T-helper 2 cell (primary cell): ENCODE results near the gene TFAP2B.

Source experiments
- DNase-seq, 5 experiments: peaks; one replicate each; pipeline versions ENCODE4 v3.0.0 to v3.0.0-alpha.2; 2012 to 2022
- total RNA-seq, 2 donors: gene quantifications; one replicate each; lab custom pipeline; 2026; lab: John Stamatoyannopoulos, UW

Gene TFAP2B
- total RNA-seq = 0 reads per million in 2 donors

GRCh38 chr6:50818673-50819072 is at the start of gene TFAP2B:
TFAP2B (plus strand) TSS chr6:50818871; CDS start chr6:50818892, 21 bp downstream.
- no peak for DNase-seq

GRCh38 chr6:50778696-50779095 is 40.0 kb upstream of the TFAP2B start:
- no peak for DNase-seq

- no peak for DNase-seq
These were observed 38.3 kb upstream of the TFAP2B start for GRCh38 chr6:50780382-50780781.

GRCh38 chr6:50785921-50786320 is 32.8 kb upstream of the TFAP2B start:
- no peak for DNase-seq

GRCh38 chr6:50791900-50792508 is 26.7 kb upstream of the TFAP2B start:
- peak in 1 of 5 experiments; percentile 20 for DNase-seq

DNA sequence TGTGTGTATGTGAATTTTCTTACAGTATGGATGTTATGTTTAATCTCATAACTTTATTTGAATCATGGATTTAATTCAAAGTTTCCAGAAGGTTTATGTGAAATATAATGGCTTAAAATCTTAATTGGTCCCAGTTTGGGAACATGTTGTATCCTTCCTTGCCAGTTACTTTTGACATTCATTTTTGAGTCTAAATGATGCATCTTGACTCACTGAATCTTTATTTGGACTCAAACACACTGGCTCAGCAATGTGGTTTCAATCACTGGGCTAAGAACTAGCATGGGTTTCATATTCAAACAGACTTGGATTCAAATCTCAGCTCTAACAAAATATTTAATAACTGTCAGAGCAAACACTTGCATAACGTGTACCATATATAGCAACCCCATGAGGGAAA is 25.9 kb upstream of the TFAP2B start:
- DNase-seq = no peak

DNA sequence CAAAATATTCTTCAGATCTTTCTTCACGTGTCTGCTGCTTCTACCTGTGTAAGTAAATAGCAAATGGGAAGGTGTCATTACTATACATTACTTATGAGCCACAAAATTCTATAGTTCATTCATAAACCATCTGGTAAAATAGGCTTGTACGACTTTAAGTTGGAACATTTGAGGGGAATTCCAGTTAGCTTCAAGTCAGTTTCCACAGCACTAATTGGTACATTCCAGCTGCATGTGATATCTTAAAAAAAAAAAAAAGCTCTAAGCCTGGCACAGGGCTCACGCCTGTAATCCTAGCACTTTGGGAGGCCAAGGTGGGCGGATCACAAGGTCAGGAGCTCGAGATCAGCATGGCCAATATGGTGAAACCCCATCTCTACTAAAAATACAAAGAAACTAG is 23.1 kb upstream of the TFAP2B start:
- no peak for DNase-seq

DNA sequence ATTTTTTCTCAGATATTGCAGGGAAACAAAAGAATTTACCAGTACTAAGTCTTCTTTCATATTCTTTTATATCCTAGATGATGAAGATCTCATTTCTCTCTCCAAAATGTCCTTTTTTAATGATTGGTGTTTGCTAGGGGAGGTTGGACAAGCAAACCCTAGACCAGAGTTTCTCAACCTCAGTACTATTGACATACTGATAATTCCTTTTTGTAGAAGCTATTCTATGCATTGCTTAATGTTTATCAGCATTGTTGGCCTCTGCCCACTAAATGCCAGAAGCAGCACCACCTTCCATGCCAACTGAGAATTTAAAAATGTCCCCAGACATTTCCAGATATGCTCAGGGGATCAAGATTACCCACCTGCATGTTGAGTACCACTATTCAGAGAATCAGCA is 14.4 kb upstream of the TFAP2B start:
- DNase-seq = no peak

DNA sequence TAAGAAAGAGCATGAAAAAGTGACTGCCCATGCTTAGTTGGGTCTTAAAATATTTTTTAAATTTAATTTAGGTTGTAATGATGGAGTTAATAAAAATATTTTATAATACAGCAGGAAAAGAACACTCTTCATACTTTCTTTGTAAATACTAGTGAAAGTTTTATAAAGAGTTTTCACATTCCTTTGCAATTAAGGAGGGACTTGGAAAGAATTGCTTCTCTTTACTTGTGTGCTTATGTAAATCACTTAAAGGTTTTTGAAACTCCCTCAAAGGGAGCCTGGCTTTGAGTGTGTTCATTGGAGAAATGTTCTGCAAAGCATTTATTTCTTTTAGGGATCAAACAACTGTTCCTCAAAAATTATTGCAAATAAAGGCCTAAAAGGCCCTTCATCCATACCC is 11.6 kb upstream of the TFAP2B start:
- DNase-seq = no peak

DNA sequence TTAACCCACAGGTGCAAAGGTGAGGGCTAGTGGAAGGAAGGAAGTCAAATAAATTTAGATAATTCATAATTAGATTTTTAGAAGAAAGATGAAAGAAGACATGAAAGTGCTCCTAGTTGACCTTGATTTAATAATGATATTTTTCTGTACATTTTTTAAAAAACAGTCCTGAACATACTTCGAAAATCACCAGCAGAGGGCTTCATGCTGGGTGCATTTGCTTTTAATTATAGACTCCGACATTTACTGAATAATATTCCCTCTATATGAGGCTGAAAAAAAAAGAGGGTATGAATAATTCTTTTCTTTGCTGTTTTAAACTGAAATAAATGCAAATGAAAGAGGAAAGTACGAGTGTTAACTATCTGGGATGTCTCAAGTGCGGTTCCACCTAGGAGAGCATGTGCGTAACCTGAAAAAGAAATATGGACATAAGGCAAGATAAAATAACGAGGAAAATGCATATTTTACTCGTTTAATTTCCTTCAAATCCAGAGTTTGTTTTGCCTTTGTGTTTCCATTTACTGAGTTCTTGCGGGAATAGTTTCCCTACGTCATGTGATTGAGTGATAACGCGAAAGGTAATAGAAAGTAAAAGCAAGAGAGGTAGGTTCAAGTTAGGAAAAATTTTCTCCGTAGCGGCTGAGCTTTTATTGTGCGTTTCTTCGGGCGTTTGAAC is 3.1 kb upstream of the TFAP2B start:
- DNase-seq = peak in 1 of 5 experiments; percentile 2

DNA sequence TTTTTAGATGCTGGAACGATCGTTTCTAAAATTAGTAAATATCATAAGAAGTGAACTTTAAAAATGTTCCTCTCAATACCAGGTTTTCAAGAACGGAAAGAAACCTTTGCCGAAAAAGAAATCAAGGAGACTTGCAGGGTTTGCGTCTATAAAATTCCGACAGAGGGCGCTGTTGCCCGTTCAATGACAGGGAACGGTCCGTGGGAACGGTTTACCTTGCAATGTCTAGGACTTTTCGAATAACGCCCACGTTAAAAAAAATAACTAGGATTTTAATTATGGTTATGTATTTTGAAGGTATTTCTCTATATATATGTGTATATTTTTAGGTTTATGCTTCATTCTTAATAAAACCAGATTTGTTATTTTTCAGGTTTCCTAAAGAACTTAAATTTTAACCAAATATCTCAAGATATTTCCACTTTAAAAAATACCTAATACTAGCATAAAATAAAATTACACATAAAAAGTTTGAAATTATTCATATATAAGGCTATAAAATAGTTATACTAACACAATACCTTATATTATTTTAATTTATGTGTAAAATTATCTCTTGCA is 2.5 kb upstream of the TFAP2B start:
- peak in 3 of 5 experiments; percentile 30 to 55 (median 31) for DNase-seq

GRCh38 chr6:50816947-50817645 is 1.6 kb upstream of the TFAP2B start:
- no peak for DNase-seq

- DNase-seq = no peak
These were observed 1.1 kb upstream of the TFAP2B start for GRCh38 chr6:50817646-50817950.

DNA sequence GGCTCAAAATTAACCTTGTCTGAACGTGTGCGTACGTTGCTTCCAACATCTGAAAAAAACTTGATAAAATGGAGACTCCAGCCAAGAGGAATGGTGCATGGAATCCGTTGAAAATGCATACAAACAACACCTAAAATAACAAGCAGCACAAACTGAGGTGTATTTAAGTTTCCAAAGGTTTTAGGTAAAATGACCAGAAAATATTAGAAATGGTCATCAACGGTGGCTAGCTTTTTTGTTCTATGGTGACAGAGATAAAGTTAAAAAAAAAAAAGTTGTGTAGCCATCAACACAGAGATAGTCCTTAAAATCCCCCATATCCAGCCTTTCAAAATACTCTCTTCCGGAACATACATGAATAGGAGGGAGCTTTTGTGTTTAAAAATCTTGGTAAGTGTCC is 651 bp upstream of the TFAP2B start:
- no peak for DNase-seq

- DNase-seq = peak in 1 of 5 experiments; percentile 7
These were observed 814 bp downstream of the TFAP2B start for GRCh38 chr6:50819466-50819903.

GRCh38 chr6:50819904-50820868 is 1.5 kb downstream of the TFAP2B start:
- no peak for DNase-seq

GRCh38 chr6:50820869-50821264 is 2.2 kb downstream of the TFAP2B start:
- no peak for DNase-seq

GRCh38 chr6:50821441-50822077 is 2.9 kb downstream of the TFAP2B start:
- no peak for DNase-seq

GRCh38 chr6:50822078-50822476 is 3.4 kb downstream of the TFAP2B start:
- DNase-seq = no peak

DNA sequence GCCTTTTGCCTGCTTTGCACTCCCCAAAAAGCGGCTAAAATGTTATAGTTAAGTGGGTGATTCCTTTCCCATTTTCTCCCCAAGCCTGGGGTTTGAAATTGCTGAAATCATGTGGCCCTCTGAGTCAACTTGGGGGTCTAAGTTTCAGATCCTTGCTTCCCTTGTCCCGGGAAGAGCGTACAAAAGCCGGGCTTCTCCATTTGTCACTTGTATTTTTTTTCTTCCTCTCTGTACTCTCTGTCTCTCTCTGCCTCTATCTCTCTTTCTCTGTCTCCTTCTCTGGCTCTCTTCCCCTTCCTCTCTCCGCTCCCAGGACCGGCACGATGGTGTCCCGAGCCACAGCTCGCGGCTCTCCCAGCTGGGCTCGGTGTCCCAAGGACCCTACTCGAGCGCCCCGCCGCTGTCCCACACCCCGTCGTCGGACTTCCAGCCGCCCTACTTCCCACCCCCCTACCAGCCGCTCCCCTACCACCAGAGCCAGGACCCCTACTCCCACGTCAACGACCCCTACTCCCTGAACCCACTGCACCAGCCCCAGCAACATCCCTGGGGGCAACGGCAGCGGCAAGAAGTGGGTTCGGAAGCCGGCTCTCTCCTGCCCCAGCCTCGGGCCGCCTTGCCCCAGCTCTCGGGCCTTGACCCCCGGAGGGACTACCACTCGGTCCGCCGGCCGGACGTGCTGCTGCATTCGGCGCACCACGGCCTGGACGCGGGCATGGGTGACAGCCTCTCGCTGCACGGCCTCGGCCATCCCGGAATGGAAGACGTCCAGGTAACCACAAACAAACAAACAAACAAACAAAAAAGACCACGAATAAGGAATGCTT is 4.6 kb downstream of the TFAP2B start:
- DNase-seq = no peak

DNA sequence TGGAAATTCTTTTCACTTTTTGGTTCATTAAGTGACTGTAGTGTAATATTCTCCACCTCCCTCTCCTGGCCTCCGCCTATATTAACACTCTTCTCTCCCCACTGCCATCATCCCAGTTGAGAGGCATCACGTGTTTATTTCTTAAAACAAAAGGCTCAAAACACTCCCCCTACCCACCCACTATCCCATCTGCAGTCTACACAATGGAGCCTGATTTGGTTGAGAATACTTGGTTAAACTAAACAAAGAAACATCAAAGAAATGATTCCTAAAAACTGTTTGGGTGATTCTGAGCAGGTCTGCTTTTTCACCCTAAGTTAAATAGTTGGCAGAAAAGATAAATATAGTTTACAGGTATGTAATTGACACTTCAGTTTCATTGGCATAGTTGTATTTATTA is 5.9 kb downstream of the TFAP2B start:
- no peak for DNase-seq
